HepG2 (cell line): Measurements from ENCODE around the gene PSMB3. TPM values are rescaled to one million over a fixed set of nuclear protein-coding genes. Genes with fewer than 3 reads are reported as not detected.

ENCODE experiments used
- AGO2 ChIP-seq: fragments of 200-400 bp; formaldehyde crosslinking; optimal IDR thresholded peaks from 2 replicates; pipeline ENCODE3; 2017; ENCODE audit warnings: mild to moderate bottlenecking, low read depth, low read length, moderate library complexity
- AHR ChIP-seq: IDR thresholded peaks from 2 replicates; pipeline ENCODE4 v1.6.1; 2018; ENCODE audit warnings: missing genetic modification reagents, missing compliant biosample characterization
- BRCA1 ChIP-seq: sonication (generic); formaldehyde crosslinking; IDR thresholded peaks from 2 replicates; pipeline ENCODE4 v1.4.0; 2020; ENCODE audit warnings: missing genetic modification reagents
- GFI1 ChIP-seq: sonication (generic); formaldehyde crosslinking; IDR thresholded peaks from 2 replicates; pipeline ENCODE4 v1.5.0; 2020; ENCODE audit warnings: missing genetic modification reagents, mild to moderate bottlenecking, borderline replicate concordance
- KDM6A ChIP-seq: IDR thresholded peaks from 2 replicates; pipeline ENCODE4 v1.6.1; 2016; ENCODE audit warnings: low read depth
- KMT2A ChIP-seq: sonication (generic); formaldehyde crosslinking; IDR thresholded peaks from 2 replicates; pipeline ENCODE4 v1.4.0; 2020; ENCODE audit warnings: missing genetic modification reagents
- MIXL1 ChIP-seq: IDR thresholded peaks from 2 replicates; pipeline ENCODE4 v1.6.1; 2016
- PAWR ChIP-seq: sonication (generic); formaldehyde crosslinking; IDR thresholded peaks from 2 replicates; pipeline ENCODE4 v1.4.0; 2020; ENCODE audit warnings: missing genetic modification reagents, mild to moderate bottlenecking, borderline replicate concordance
- RAD51 ChIP-seq: fragments of 450-650 bp; IDR thresholded peaks from 2 replicates; pipeline ENCODE4 v1.6.1; 2016; ENCODE audit warnings: borderline replicate concordance
- REXO4 ChIP-seq: sonication (generic); formaldehyde crosslinking; IDR thresholded peaks from 2 replicates; pipeline ENCODE4 v1.8.0; 2022; ENCODE audit warnings: missing genetic modification reagents, mild to moderate bottlenecking, borderline replicate concordance
- SKIL ChIP-seq: sonication (generic); formaldehyde crosslinking; IDR thresholded peaks from 2 replicates; pipeline ENCODE4 v1.8.0; 2022; ENCODE audit warnings: missing genetic modification reagents, mild to moderate bottlenecking, moderate library complexity, borderline replicate concordance
- YEATS2 ChIP-seq: sonication (generic); formaldehyde crosslinking; IDR thresholded peaks from 2 replicates; pipeline ENCODE4 v1.4.0; 2020; ENCODE audit warnings: missing genetic modification reagents, borderline replicate concordance
- YEATS4 ChIP-seq: sonication (generic); formaldehyde crosslinking; IDR thresholded peaks from 2 replicates; pipeline ENCODE4 v1.4.0; 2020; ENCODE audit warnings: missing genetic modification reagents, borderline replicate concordance
- ZEB1 ChIP-seq: IDR thresholded peaks from 2 replicates; pipeline ENCODE4 v1.6.1; 2012; ENCODE audit warnings: mild to moderate bottlenecking, low read depth, inconsistent platforms; ENCODE audit not compliant: insufficient replicate concordance
- ZFP90 ChIP-seq: sonication (generic); formaldehyde crosslinking; IDR thresholded peaks from 2 replicates; pipeline ENCODE4 v1.8.0; 2022; ENCODE audit warnings: missing genetic modification reagents, mild to moderate bottlenecking, inconsistent platforms, borderline replicate concordance
- ZNF354B ChIP-seq: sonication (generic); formaldehyde crosslinking; IDR thresholded peaks from 2 replicates; pipeline ENCODE4 v1.8.0; 2022; ENCODE audit warnings: mild to moderate bottlenecking, missing genetic modification reagents
- ZSCAN29 ChIP-seq: sonication (generic); formaldehyde crosslinking; conservative IDR thresholded peaks from 2 replicates; pipeline ENCODE4 v1.4.0; 2020; ENCODE audit warnings: mild to moderate bottlenecking, missing genetic modification reagents
- polyA plus RNA-seq, 8 experiments: library from polyadenylated mRNA; depleted of rRNA in 3 of 8; stranded (reverse) in 7 of 8; unstranded in 1 of 8; fragments of >200 nt; fragmentation: Illumina TruSeq in 4 of 8; extraction: Trizol in 4 of 8; gene quantifications; 2 replicates each; pipeline versions ENCODE4 v1.2.1 to v1.2.3, GENCODE V29; 2011 to 2016; ENCODE audit warnings: low read depth in 4 of 8, missing spikeins in 1 of 8, mixed read lengths in 1 of 8; ENCODE audit not compliant: insufficient read depth in 1 of 8
- total RNA-seq, 5 experiments: library from RNA; depleted of rRNA; stranded (reverse); fragments of >200 nt; fragmentation: Illumina TruSeq; extraction: Trizol; gene quantifications; 2 replicates each; pipeline ENCODE4 v1.2.3, GENCODE V29; 2016; ENCODE audit warnings: low read depth in 1 of 5
- TF ChIP-seq, protein P1 (sequence below): sonication (generic); formaldehyde crosslinking; IDR thresholded peaks from 2 replicates; pipeline ENCODE4 v1.9.0; 2021; ENCODE audit warnings: missing genetic modification reagents, mild to moderate bottlenecking, borderline replicate concordance

Gene PSMB3
- total and polyA plus RNA-seq, 2 of the 13 experiments (the other 11 are each of a cell fraction or from before 2014, with no cell fraction given), result 366 to 517 TPM

DNA sequence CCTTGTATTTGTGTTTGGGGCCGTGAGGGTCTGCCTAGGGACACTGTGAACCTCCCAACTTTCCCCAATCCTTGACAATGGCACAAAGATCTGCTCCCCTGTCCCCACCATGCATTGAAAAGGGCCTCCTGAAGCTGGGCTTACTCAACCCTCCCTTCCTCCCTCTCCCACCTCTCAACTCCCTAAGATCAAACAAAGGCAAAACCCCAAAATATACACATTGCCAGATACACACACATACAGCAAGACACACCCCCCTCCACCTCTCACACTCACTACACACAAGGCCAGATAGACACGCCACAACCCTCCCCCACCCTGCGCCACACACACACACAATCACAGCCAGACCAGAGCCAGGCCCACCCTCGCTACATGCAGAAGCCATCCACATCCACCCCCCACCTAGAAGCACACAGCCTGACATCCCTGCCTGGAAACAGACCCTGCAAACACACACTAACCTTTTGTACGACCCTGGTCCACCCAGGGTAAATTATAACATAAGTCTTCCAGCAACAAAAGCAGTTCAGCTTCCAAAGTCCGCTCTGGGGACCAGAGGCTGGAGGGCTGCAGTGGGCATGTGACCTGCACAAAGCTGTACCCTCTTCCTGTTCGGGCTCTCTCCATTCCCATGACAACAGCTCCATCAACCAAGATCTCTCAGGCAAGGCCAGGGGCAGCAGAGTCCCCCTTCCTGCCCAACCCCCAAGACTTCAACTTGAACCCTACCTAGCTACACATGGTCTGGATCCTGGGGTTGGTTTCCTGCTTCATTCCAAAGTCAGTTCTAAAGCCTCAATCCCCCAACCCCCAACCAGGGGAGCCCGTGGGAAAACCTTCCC is 6.3 kb upstream of the PSMB3 start (continued):
- TF ChIP-seq AGO2, result no peak
- TF ChIP-seq KDM6A, result peak; percentile 84
- TF ChIP-seq, protein P1, sequence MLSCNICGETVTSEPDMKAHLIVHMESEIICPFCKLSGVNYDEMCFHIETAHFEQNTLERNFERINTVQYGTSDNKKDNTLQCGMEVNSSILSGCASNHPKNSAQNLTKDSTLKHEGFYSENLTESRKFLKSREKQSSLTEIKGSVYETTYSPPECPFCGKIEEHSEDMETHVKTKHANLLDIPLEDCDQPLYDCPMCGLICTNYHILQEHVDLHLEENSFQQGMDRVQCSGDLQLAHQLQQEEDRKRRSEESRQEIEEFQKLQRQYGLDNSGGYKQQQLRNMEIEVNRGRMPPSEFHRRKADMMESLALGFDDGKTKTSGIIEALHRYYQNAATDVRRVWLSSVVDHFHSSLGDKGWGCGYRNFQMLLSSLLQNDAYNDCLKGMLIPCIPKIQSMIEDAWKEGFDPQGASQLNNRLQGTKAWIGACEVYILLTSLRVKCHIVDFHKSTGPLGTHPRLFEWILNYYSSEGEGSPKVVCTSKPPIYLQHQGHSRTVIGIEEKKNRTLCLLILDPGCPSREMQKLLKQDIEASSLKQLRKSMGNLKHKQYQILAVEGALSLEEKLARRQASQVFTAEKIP (CRISPR knock-in tag), result no peak
- TF ChIP-seq MIXL1 (CRISPR knock-in tag), result peak; percentile 80
- TF ChIP-seq ZFP90 (CRISPR knock-in tag), result 0 out of 2 replicates have a peak, but pooled peaks have one; percentile 72
- no peak for TF ChIP-seq ZNF354B (CRISPR knock-in tag)
- TF ChIP-seq ZSCAN29, result peak; percentile 80; the same call in 1 of the 2 replicates
- no peak for TF ChIP-seq REXO4 (CRISPR knock-in tag)
- TF ChIP-seq KMT2A (CRISPR knock-in tag), result no peak
- TF ChIP-seq ZEB1, result no peak
- peak; percentile 80 for TF ChIP-seq SKIL
- no peak for TF ChIP-seq BRCA1
- peak; percentile 71; the same call in 1 of the 2 replicates for TF ChIP-seq AHR (CRISPR knock-in tag)
- TF ChIP-seq YEATS4 (CRISPR knock-in tag), result peak; percentile 50; the same call in 1 of the 2 replicates
- peak; percentile 89 for TF ChIP-seq GFI1 (CRISPR knock-in tag)
- peak; percentile 65; the same call in 1 of the 2 replicates for TF ChIP-seq YEATS2
- TF ChIP-seq PAWR (CRISPR knock-in tag), result no peak
- peak; percentile 82; the same call in 1 of the 2 replicates for TF ChIP-seq RAD51
